GM19351 (cell line): ENCODE results near the gene SGCG.

Experiments used
- ATAC-seq: cut with Tn5 transposase; IDR thresholded peaks from one replicate; pipeline ENCODE4 v1.9.1; 2021; ENCODE audit warnings: mild to moderate bottlenecking, moderate library complexity; ENCODE audit not compliant: unreplicated experiment

The SGCG gene

DNA sequence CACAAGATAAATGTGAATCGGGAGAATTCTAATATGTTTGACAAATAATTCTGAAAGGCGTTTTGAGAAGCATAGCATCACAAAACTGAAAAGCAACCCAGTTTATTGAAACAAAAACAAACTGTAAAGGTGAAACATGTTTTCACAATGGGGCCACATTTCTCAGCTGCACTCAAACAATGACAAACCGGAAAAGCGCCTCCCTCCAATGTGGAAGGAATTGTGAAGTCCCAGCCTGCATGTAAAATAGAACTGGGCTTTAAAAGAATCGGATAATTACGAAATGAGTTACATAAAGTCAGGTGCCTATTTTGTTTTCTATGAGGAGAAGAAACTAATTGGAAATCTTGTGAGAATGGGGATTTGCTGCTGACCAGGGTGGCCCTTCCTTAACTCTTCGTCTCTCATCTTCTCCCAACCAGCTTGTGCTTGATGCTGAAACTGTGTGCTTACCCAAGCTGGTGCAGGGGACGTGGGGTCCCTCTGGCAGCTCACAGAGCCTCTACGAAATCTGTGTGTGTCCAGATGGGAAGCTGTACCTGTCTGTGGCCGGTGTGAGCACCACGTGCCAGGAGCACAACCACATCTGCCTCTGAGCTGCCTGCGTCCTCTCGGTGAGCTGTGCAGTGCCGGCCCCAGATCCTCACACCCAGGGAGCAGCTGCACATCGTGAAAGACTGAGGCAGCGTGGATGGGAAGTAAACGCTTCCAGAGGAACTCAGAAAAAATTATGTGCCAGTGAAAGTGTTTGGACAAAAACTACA lies 143.3 kb downstream of the SGCG start:
- no peak for ATAC-seq

DNA sequence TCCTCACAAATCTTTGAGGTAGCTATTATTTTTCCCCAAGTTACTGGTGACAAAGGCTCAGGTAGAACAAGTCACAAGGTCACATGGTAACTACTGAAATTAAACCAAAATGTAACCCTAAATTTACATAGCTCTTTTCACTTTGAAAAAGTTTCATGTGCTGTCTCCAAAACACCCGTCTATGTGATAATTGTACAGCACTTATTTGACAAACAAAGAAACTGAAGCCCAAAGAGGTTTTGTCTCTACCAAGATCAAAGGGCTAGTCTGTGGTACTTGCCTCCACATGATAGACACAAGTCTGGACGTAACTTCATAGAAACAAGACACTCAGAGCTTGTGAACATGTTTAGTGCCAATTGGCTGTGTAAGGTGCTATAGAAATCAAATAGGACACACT lies 144.4 kb downstream of the SGCG start:
- peak; percentile 50 for ATAC-seq

DNA sequence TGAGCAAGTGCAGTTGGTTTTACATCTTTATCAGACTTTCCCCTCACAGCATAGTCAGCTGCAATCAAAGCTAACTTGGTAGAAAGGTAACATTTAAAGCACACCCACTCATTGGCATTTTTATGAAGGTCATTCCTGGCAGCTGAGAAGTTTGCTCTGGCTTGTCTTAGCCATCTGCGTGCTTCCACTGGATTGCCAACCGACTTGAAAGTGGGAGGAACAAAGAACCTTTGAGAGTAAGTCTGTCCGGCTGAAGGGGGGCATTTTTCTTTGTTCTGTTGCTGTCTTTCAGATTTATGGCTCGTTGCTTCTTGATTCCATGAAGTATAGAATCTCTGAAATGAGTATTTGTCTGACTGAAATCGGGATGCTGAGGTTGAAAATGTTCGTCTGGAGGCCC lies 149.6 kb downstream of the SGCG start:
- no peak for ATAC-seq

DNA sequence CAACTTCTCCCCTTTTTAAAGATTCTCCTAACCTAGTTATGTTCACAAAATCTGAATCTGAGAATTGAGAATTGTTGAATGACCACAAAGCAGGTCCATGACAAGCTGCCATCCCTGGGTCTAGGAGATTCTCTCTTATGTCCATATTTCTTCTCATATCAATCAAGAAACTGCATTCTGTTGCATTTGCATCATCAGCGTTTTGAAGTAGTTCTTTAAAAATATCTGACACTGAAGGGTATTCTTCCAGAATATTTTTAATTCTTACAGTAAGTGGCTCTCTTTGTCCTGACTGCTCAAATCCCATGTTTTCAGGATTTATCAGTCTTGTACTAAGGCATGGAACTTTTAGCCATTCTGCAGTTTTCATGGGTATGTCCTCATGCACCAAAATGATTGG lies 158.4 kb downstream of the SGCG start:
- ATAC-seq = no peak

DNA sequence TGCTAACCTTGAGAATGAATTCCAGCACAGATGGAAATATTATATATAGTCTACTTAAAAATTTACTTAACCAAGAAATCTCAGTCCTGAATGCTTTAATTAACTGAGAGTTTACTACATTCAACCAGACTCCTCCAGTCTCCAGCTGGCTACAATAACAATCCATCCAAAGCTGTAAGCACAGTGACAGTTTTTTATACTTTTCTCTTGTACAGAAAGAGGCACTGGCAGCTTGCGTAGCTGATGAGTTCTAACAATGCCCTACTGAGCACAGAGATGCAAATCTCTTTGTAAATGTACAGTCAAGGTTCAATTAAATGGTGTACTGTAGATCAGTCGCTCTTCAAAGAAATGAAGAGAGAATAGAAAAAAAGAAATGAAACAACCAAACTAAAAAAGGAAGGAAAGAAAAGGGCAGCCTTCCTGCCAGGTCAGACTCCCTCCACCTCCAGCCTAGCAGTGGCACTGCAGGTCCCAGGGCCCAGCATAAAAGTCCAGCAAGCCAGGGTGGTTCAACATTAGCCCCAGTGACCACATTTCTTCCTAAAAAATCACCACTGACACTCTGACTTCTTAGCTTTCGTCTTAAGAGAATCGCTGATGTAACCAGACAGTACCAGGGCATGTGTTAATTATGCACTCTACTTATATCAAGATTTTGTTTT lies 164.3 kb downstream of the SGCG start:
- ATAC-seq = no peak

DNA sequence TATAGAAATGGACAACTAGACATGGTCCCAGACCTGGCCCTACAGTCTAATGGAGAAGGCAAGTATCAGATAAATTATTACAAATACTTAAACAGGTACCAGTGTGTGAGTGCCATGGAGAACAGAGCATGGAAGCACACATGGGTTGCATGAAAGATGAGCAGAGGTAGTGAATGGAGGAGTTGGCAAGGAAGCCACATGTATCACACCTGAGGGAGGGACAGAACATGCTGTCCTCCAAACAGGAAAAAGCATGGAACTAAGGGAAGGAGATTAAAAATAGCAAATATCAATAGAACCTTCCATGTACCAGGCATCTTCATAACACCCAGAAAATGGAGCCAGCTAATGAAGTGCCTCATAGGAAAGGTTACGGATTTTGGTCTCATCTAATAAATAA lies 166.8 kb downstream of the SGCG start:
- no peak for ATAC-seq

DNA sequence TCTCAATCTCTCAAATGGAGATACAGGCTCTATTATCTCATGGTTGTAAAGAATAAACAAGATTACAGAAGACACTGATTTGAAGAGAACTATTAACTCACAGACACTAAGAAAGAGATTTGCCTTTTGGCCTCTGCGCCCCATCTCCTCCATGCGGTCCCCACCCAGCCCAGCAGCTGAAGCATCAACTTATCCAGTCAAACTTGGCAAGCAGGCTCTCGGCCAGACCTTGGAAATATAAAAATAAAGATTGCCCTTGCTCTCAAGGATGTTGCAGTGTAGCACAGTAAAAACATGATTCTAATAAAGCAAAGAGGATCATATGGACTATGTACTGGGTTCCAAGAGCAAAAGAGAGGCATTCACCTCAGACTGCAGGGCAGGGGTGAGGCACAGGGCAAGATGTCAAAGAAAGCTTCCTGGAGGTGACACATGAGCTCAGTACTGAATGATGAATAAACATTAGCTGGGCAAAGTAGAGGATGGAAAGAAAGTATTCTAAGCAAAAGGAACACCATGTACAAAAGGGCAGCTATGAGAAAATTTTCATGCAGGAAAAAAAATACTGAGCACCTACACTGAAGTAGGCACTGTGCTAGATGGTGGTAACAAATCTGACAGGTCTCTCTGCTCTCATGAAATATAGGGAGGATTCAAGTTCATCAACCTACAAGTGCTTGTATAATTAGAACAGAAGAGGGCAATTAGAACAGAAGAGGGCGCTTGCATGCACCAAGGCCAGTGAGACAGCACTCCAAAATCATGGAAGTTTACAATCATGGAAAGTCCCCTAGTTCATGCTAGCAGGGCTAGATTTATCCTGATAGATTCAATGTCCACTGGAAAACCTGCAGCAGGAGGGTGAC lies 167.7 kb downstream of the SGCG start:
- no peak for ATAC-seq

DNA sequence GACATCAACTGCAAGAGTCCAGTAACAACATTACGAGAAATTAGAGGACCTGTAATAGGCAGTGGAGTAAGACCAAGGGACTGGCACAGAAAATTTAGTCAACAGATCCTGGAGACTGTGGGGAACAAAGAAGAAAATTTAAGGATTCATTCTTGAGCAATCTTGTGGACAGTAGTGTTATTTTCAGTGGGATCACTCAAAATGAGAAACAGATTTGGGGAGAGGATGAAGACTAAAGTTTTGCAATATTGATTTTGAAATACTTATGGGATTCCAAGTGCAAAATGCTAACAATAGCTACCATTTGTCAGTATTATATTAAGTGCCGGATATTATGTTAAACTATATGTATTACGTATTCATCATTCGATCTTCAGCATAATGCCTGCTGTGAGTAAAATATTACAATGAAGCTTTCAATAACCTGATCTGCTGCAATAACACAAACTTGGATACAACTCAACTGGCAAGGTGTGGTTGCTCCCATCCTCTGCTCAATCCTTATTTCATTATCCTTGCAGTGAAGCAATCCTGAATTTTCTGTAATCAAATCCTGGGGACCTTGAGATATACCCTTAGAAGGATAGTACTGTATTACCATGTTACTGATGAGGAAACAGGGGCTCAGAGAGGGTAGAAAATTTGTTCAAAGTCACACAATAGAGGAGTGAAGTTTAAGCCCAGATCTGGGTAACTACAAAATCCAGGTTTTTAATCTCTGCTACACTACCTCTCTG lies 168.6 kb downstream of the SGCG start:
- no peak for ATAC-seq

DNA sequence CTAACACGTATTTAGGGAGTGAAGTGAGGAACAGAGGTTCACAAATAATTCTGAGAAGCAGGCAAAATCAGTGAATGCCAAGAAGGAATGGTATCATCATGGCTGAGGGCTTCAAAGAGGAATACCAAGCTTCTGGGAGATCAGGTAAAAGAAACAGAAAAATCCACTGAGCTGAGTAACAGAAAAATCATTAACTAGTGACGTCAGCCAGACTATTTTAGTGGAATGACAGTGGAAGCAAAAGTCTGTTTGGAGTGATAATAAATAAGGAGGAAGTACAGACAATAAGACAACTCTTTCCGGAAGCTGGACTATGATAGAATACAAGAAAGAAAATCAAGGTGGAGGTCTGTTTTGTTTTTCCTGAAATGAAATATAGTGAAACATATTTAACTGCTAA lies 169.2 kb downstream of the SGCG start:
- ATAC-seq = no peak

DNA sequence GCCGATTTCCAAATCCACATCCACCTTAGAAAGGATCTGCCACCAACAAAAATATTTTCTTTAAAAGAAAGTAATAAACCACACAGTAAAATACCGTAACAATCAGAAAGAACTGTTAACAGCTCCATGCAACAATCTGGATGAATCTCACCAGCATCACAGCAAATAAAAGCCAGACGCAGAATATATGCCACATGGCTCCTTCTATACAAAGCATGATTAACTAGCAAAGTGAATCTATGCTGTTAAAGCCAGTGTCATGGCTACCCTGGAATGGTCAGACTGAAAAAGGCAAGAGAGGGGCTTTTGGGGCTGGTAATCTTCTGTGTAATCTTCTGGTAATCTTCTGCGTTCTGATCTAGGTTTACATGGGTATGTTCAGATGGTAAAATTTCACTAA lies 171.4 kb downstream of the SGCG start:
- no peak for ATAC-seq

DNA sequence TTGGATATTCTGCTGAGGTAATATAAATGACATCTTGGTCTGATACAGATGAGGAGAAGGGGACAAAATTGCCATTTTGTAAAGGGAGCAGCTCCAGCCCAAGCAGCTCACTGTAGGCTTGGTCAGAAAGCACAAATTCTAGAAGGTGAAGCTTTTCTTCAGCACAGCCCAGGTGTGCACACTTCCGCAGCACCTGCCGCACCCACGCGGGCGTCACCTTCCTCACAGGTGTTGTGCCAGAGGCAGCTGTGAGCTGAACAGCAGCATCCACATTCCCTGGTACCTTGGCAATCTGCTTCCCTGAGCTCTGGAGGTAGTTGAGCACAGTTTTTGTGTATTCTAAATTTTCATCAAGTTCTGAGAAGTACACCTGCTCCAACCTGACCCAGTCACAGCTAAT lies 173.7 kb downstream of the SGCG start:
- no peak for ATAC-seq

DNA sequence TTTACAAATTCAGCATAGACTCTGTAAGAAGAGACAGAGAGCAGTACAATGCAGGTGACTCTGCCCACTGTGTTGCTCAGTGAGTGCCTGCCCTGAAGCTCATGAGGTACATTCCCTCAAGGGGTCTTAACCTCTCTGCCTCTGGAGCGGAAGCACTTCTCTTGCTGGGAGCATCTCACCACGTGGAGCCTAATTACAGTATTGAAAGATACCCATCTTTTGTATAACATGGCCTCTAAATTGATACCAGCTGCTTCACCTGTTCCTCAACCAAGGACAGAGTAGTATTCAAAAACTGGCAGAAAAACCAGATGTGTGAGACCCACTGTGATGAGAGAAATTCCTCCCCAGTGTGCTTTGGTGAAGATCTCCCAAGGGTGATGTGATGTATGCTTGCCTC lies 175.6 kb downstream of the SGCG start:
- ATAC-seq = no peak

DNA sequence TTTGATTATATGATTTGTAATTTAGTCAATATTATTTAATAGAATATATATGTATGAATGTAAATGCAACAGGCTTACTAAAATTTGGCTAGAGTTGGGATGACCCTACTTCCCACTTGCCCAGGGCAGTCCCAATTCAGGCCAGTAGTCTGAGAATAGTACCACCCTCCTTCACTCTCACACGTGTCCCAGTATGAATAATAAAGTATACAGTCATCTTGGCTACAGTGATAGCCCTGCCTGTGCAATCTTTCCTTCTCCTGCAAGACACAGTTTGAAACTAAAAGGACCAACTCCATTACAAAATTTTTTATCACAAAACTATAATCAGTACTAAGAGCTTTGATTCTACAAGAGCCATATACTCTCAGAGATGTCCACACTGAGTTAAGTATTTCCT lies 176.6 kb downstream of the SGCG start:
- no peak for ATAC-seq

DNA sequence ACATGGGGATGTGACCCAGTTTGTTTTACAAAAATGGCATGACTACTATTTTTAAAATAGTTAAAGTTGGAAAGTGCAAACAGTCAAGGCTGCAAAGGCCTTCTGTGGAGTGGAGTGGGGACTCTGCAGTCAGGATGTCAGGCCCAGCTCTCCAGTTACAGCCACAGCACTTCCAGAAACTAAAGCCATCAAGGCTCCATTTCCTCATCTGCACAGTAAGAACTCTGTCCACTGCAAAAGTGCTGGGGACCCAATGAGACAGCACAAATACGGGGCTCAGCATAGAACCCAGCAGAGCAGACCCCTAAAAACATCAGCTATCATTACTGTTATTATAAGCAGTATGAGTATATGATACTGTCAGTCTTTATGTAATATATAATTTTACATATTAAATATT lies 179.1 kb downstream of the SGCG start:
- ATAC-seq = no peak

DNA sequence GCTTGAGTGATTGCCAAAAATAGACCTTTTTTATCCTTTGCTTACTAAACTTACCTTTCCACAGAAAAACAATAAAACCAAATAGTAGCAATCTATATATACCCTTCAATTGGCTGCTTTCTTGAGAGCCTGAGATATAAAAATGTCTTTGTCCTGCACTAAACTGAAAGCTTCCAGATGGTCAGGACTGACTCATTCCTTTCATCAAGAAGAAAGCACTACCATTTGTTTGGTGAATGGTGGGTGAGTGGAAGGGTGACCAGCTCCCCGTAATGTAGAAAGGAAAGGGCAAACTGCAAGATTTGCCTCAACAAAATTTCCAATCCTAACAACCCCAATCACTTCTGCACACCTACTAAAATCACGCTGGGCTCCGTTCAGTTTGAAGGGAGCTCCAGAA lies 184.9 kb downstream of the SGCG start:
- no peak for ATAC-seq

DNA sequence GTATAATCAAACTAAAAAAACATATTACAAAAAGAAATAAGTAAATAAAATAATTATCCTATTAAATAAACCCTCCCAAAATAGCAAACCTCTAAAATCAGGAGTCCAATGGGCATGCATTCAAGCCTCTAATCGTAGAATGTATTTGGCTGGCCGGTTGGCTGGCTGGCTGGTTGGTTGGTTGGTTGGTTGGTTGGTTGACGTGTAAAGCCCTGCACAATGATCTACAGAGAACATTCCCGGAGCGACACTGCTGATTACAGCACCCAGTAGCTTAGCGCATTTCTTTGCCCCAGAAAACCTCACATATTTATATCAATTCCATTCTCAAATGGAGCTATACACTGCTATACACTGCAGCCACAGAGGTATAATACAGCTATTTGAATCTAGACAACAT lies 187.1 kb downstream of the SGCG start:
- ATAC-seq = no peak

DNA sequence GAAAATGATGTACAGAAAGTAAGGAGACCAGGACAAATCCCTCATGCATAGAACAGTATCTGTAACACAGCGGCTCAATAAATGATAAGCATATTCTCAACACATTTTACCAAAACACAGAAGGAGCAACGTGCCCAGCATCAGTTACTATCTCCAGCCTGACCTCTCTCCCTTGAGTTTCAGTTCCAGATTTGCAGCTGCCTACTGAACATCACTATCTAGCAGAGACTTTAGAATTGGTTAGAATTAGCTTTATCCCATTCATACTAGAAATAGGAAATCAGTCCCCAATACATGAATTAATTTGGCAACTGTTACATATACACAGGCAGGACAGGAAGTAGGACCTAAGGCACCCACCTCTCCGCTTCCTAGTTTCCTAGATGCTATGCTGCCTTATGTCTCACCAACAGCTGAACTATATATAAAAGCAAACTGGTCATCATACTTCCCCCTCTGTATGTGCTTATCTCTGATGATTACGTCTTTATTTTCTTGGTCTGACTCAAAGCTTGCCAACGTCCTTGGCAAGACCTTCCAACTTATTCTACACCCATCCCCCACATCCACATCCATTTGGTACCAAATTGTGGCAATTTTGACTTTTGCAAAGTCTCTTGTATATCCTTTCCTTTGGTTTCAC lies 191.6 kb downstream of the SGCG start:
- ATAC-seq = no peak
